Nephron (organoid): ENCODE results near the gene TBX2.

Experiments
- H3K27ac Mint-ChIP-seq, 3 experiments: 2 replicates each; pipeline ENCODE4 v1.8.0; 2020; ENCODE audit warnings: mixed read lengths in 3 of 3, mild to moderate bottlenecking in 2 of 3, moderate library complexity in 1 of 3
- H3K27me3 Mint-ChIP-seq: 2 replicates; pipeline ENCODE4 v1.8.0; 2021; ENCODE audit warnings: low read depth, mild to moderate bottlenecking, moderate library complexity, mixed read lengths
- H3K36me3 Mint-ChIP-seq: 2 replicates; pipeline ENCODE4 v1.8.0; 2020; ENCODE audit warnings: low read depth, mixed read lengths
- H3K4me1 Mint-ChIP-seq: 2 replicates; pipeline ENCODE4 v1.8.0; 2020; ENCODE audit warnings: mixed read lengths
- H3K4me3 Mint-ChIP-seq, 3 experiments: 2 replicates each; pipeline ENCODE4 v1.8.0; 2020; ENCODE audit warnings: mild to moderate bottlenecking in 3 of 3, mixed read lengths in 3 of 3, moderate library complexity in 2 of 3
- H3K9me3 Mint-ChIP-seq: 2 replicates; pipeline ENCODE4 v1.8.0; 2020; ENCODE audit warnings: mixed read lengths
- TF ChIP-seq, protein P1 (sequence below), 3 experiments: fragments of 200-600 bp; sonication (generic); IDR thresholded peaks; one replicate each; pipeline ENCODE4 v1.5.0; 2021; ENCODE audit warnings: antibody characterized with exemption in 3 of 3; ENCODE audit not compliant: unreplicated experiment in 3 of 3

Gene TBX2

GRCh38 chr17:61413661-61414126 is 14.1 kb downstream of the TBX2 start:
- Mint-ChIP-seq H3K9me3 (no peaks in the 10 kb centered on the region), H3K4me1 (peaks cover 19% of the 10 kb centered on the region), H3K4me3 (peak overlapping the region; percentile 80 to 87 (median 85)), H3K27me3 (peaks cover 39% of the 10 kb centered on the region), H3K27ac (peak overlapping the region in 2 of 3 experiments; percentile 77 to 90), H3K36me3 (peaks cover 2% of the 10 kb centered on the region)
- TF ChIP-seq, protein P1, sequence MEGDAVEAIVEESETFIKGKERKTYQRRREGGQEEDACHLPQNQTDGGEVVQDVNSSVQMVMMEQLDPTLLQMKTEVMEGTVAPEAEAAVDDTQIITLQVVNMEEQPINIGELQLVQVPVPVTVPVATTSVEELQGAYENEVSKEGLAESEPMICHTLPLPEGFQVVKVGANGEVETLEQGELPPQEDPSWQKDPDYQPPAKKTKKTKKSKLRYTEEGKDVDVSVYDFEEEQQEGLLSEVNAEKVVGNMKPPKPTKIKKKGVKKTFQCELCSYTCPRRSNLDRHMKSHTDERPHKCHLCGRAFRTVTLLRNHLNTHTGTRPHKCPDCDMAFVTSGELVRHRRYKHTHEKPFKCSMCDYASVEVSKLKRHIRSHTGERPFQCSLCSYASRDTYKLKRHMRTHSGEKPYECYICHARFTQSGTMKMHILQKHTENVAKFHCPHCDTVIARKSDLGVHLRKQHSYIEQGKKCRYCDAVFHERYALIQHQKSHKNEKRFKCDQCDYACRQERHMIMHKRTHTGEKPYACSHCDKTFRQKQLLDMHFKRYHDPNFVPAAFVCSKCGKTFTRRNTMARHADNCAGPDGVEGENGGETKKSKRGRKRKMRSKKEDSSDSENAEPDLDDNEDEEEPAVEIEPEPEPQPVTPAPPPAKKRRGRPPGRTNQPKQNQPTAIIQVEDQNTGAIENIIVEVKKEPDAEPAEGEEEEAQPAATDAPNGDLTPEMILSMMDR (IDR thresholded peaks at IDR 0.05; ENCODE audit: unreplicated experiment in 3 of 3) = no peak

DNA sequence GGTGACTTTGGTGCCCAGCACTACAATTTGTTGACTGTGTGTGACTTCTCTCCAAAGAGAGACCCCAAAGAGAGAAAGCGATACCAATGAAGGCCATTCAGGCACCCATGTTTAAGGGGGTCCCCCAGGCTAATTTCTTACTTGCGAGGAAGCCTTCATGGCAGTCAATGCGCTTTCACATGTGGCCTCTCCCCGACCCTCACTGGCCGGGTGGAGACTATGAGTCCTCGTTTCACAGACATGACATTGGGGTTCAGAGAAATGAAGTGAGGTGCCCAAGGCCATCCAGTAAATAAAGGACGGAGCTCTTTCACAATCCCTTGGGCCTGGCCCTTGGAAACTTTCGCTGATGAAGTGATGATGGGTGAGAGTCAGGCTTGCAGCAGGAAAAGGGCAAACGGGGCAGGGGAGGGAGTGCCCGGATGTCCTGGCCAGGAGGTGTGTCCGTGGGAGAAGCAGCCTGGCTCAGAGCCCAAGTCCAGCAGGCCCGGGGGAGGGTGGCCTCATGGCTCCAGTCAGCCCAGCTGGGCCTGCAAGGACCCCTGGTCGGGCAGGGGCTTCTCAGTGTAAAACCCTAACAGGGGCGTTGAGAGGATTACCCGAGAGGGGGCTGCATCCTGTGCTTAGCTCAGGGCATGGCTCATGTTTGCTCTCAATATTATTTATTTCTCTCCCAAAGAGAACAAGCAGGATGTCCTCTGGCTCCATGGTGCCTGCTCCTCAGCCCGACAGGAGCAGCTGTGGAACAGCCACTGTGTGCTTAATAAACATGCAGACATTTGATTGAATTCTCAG is 14.7 kb downstream of the TBX2 start:
- TF ChIP-seq, protein P1 (IDR thresholded peaks at IDR 0.05; ENCODE audit: unreplicated experiment in 3 of 3) = no peak
- H3K4me3 Mint-ChIP-seq = peak overlapping the region; percentile 9 to 85 (median 41)
- peaks cover 17% of the 10 kb centered on the region for H3K4me1 Mint-ChIP-seq
- no peaks in the 10 kb centered on the region for H3K9me3 Mint-ChIP-seq
- no peaks in the 10 kb centered on the region for H3K36me3 Mint-ChIP-seq
- peaks cover 38% of the 10 kb centered on the region for H3K27me3 Mint-ChIP-seq
- H3K27ac Mint-ChIP-seq = no peak overlapping the region

- H3K9me3 Mint-ChIP-seq = no peaks in the 10 kb centered on the region
- no peaks in the 10 kb centered on the region for H3K36me3 Mint-ChIP-seq
- peaks cover 15% of the 10 kb centered on the region for H3K4me1 Mint-ChIP-seq
- TF ChIP-seq, protein P1 (IDR thresholded peaks at IDR 0.05; ENCODE audit: unreplicated experiment in 3 of 3) = no peak
- H3K27me3 Mint-ChIP-seq = peaks cover 36% of the 10 kb centered on the region
- no peak overlapping the region for H3K27ac Mint-ChIP-seq
- H3K4me3 Mint-ChIP-seq = peak overlapping the region in 2 of 3 experiments; percentile 9 to 41
Observed at GRCh38 chr17:61414936-61415251, 15.3 kb downstream of the TBX2 start.

DNA sequence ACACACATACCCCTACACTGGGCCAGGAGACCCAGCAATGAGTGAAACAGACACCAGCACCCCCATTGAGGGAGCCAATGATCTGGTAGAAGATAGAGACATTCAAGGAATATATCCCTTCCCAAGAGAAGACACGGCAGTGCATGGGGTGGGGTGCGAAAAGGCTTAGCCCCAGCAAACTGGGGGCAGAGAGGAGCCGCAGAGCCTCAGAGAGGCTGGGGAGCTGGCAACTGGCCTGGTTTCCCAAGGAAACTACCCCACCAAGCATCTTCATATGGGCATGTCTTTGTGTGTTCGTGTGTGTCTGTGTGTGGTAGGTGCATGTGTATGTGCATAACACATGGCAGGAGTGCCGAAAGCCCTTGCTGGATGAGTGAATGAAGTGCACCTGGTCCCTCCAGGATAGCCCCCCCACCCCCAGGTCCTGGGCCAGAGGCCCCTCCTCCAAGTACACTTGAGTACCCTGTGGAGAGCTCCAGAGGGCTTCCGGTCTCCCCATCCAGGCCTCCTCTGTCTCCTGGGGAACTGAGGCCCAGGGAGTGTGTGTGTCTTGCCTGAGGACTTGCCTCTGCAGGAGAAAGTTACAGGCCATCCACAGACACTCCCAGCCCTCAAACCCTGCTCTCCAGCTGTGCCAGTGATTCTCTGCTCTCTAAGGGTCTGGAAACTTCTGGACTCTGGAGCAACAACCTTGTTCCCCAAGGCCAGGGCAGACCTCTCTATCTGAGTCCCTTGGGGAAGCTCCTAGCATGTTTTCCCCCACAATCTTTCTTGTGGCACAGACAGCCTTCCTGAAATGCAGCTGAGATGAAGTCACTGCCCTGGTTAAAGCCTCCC is 15.9 kb downstream of the TBX2 start:
- H3K9me3 Mint-ChIP-seq = no peaks in the 10 kb centered on the region
- H3K27ac Mint-ChIP-seq = no peak overlapping the region
- peak overlapping the region; percentile 9 to 63 (median 13) for H3K4me3 Mint-ChIP-seq
- TF ChIP-seq, protein P1 (IDR thresholded peaks at IDR 0.05; ENCODE audit: unreplicated experiment in 3 of 3) = no peak
- H3K4me1 Mint-ChIP-seq = peaks cover 11% of the 10 kb centered on the region
- peaks cover 36% of the 10 kb centered on the region for H3K27me3 Mint-ChIP-seq
- H3K36me3 Mint-ChIP-seq = no peaks in the 10 kb centered on the region

GRCh38 chr17:61416211-61416539 is 16.5 kb downstream of the TBX2 start:
- no peaks in the 10 kb centered on the region for H3K9me3 Mint-ChIP-seq
- no peak overlapping the region for H3K27ac Mint-ChIP-seq
- H3K36me3 Mint-ChIP-seq = no peaks in the 10 kb centered on the region
- peaks cover 38% of the 10 kb centered on the region for H3K27me3 Mint-ChIP-seq
- TF ChIP-seq, protein P1 (IDR thresholded peaks at IDR 0.05; ENCODE audit: unreplicated experiment in 3 of 3) = no peak
- peak overlapping the region in 2 of 3 experiments; percentile 13 to 35 for H3K4me3 Mint-ChIP-seq
- peaks cover 10% of the 10 kb centered on the region for H3K4me1 Mint-ChIP-seq
